CD14-positive monocyte (primary cell): ENCODE results near the gene PRM3. TPM values are rescaled to one million over a fixed set of nuclear protein-coding genes. Genes with fewer than 3 reads are reported as not detected.

Experiments used
- DNase-seq, 3 donors: peaks; one replicate each; pipeline ENCODE4 v3.0.0-alpha.2; 2011 to 2022
- H2AFZ ChIP-seq: 2 replicates; pipeline ENCODE4 v1.6.0; 2012; ENCODE audit warnings: mild to moderate bottlenecking, low read depth, low read length, inconsistent platforms; ENCODE audit not compliant: insufficient read depth, poor library complexity, severe bottlenecking
- H3K27ac ChIP-seq, 2 donors: 1 replicate in 1 of 2; 2 replicates in 1 of 2; pipeline ENCODE4 v1.5.1; 2012 to 2013; ENCODE audit warnings: low read length in 2 of 2, control low read depth in 1 of 2, inconsistent platforms in 1 of 2, low read depth in 1 of 2, mild to moderate bottlenecking in 1 of 2
- H3K27me3 ChIP-seq, 2 donors: one replicate each; pipeline versions ENCODE4 v1.6.0 to v1.6.1; 2011 to 2013; ENCODE audit warnings: low read length in 2 of 2; ENCODE audit not compliant: control insufficient read depth in 2 of 2, insufficient read depth in 2 of 2
- H3K36me3 ChIP-seq, 2 donors: replicated peaks in 1 of 2; 1 replicate in 1 of 2; 2 replicates in 1 of 2; pipeline versions ENCODE4 v1.5.1 to v1.6.1; 2012 to 2013; ENCODE audit warnings: low read length in 2 of 2, control low read depth in 1 of 2, inconsistent platforms in 1 of 2, mild to moderate bottlenecking in 1 of 2; ENCODE audit not compliant: insufficient read depth in 2 of 2, control insufficient read depth in 1 of 2
- H3K4me1 ChIP-seq, 2 donors: 1 replicate in 1 of 2; 2 replicates in 1 of 2; pipeline versions ENCODE4 v1.5.1 to v1.6.1; 2012 to 2013; ENCODE audit warnings: low read length in 2 of 2, control low read depth in 1 of 2, inconsistent platforms in 1 of 2, mild to moderate bottlenecking in 1 of 2, moderate library complexity in 1 of 2; ENCODE audit not compliant: insufficient read depth in 2 of 2, control insufficient read depth in 1 of 2
- H3K4me2 ChIP-seq: replicated peaks from 2 replicates; pipeline ENCODE3; 2012; ENCODE audit warnings: low read length, moderate library complexity, mild to moderate bottlenecking; ENCODE audit not compliant: poor library complexity, severe bottlenecking; ENCODE audit errors: extremely low read depth
- H3K4me3 ChIP-seq, 3 experiments: fragments of 200-600 bp in 1 of 3; sonication (generic) in 1 of 3; replicated peaks in 1 of 3; 1 replicate in 2 of 3; 2 replicates in 1 of 3; pipeline ENCODE4 v1.5.1; 2011 to 2013; ENCODE audit warnings: low read length in 3 of 3, mild to moderate bottlenecking in 3 of 3, control low read depth in 2 of 3, low read depth in 2 of 3, inconsistent platforms in 1 of 3, moderate library complexity in 1 of 3
- H3K79me2 ChIP-seq: 2 replicates; pipeline ENCODE4 v1.6.0; 2012; ENCODE audit warnings: mild to moderate bottlenecking, control low read depth, inconsistent platforms, low read length, moderate library complexity; ENCODE audit not compliant: insufficient read depth
- H3K9ac ChIP-seq: 2 replicates; pipeline ENCODE4 v1.6.0; 2017; ENCODE audit warnings: low read length, mild to moderate bottlenecking; ENCODE audit not compliant: insufficient read depth, poor library complexity, severe bottlenecking
- H3K9me3 ChIP-seq, 2 donors: replicated peaks in 1 of 2; 1 replicate in 1 of 2; 2 replicates in 1 of 2; pipeline versions ENCODE4 v1.5.1 to v1.6.1; 2012 to 2013; ENCODE audit warnings: low read length in 2 of 2, control low read depth in 1 of 2; ENCODE audit not compliant: control insufficient read depth in 1 of 2, insufficient read depth in 1 of 2
- H4K20me1 ChIP-seq: 2 replicates; pipeline ENCODE4 v1.6.0; 2012; ENCODE audit warnings: mild to moderate bottlenecking, low read length, control low read depth, moderate library complexity; ENCODE audit not compliant: insufficient read depth
- H3K27ac Mint-ChIP-seq, 7 donors: one replicate each; pipeline ENCODE4 v1.8.0; 2020; ENCODE audit warnings: mild to moderate bottlenecking in 7 of 7, mixed read lengths in 7 of 7, moderate library complexity in 6 of 7, inconsistent platforms in 2 of 7
- H3K27me3 Mint-ChIP-seq, 3 donors: one replicate each; pipeline ENCODE4 v1.8.0; 2021 to 2022; ENCODE audit warnings: low read depth in 3 of 3, mild to moderate bottlenecking in 3 of 3, mixed read lengths in 3 of 3, moderate library complexity in 3 of 3, inconsistent platforms in 1 of 3
- H3K36me3 Mint-ChIP-seq, 2 donors: one replicate each; pipeline ENCODE4 v1.8.0; 2020; ENCODE audit warnings: mixed read lengths in 2 of 2, inconsistent platforms in 1 of 2, mild to moderate bottlenecking in 1 of 2
- H3K4me1 Mint-ChIP-seq: one replicate; pipeline ENCODE4 v1.8.0; 2020; ENCODE audit warnings: mild to moderate bottlenecking, mixed read lengths
- H3K4me3 Mint-ChIP-seq, 2 donors: one replicate each; pipeline ENCODE4 v1.8.0; 2020; ENCODE audit warnings: mild to moderate bottlenecking in 2 of 2, mixed read lengths in 2 of 2, moderate library complexity in 1 of 2
- H3K9me3 Mint-ChIP-seq, 7 donors: one replicate each; pipeline ENCODE4 v1.8.0; 2020 to 2022; ENCODE audit warnings: mixed read lengths in 7 of 7, mild to moderate bottlenecking in 6 of 7, moderate library complexity in 6 of 7, inconsistent platforms in 2 of 7
- WGBS: methylation state at CpG from one replicate; pipeline ENCODE4 v1.1.5; 2013; ENCODE audit warnings: missing lambda C conversion rate; ENCODE audit not compliant: insufficient coverage; 5-methylcytosine and 5-hydroxymethylcytosine counted together
- intact Hi-C, 2 donors: fragments of 100-400 bp; cut with micrococcal nuclease; formaldehyde crosslinking; loops; one replicate each; pipeline versions ENCODE4 v1.15.0 to v1.15.1; 2023
- polyA plus RNA-seq, 3 donors: library from polyadenylated mRNA; depleted of rRNA in 1 of 3; unstranded in 2 of 3; stranded (reverse) in 1 of 3; fragments of 300-500 nt in 2 of 3; fragments of >200 nt in 1 of 3; fragmentation: Illumina TruSeq in 2 of 3; gene quantifications; 1 replicate in 2 of 3; 2 replicates in 1 of 3; pipeline ENCODE4 v1.2.3, GENCODE V29; 2012 to 2021
- TF ChIP-seq, protein P1 (sequence below): fragments of 200-600 bp; IDR thresholded peaks from one replicate; pipeline ENCODE4 v1.8.0; 2022; ENCODE audit warnings: antibody characterized with exemption, mild to moderate bottlenecking

Gene PRM3
- polyA plus RNA-seq, 3 donors, result not detected

DNA sequence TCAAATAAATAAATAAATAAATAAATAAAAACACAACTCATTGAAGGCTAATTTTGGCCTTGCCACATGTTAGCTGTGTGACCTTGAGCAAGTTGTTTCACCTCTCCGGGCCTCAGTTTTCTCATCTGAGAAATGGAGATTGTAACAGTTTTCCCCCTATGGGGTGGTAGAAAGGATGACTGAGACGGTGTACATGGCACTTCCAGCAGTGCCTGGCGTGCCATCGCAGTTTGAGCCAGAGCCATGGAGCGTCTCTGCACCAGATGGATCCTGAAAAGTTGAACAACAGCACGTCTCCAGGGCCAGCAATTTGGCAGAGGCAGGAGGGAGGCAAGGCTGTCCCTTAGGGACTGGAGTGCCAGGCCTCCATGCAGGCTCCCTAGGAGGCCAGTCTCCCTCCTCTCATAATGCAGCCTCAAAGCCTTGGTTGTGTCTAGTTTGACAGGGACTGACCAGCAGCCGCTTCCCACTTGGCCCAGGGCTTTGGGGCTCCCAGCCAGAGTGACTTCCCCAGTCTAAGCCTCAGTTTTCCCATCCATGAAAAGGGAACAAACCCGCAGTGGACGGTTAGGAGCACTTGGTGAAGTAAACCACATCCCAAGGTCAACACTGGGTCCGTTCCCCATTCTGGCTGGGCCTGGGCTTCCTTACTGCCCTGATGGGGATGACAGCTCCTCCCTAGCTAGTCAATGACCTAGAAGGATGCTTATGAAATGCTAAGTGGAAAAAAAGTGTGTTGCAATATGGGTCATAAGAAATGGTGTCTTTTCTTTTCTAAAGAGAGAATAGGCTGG is 36.8 kb downstream of the PRM3 start:
- DNase-seq, result peak; percentile 75 to 85 (median 82)
- Histone ChIP-seq H3K79me2 (no peaks in the 10 kb centered on the region), H2AFZ (no peak overlapping the region), H3K27ac (no peak overlapping the region), H3K36me3 (no peaks in the 10 kb centered on the region), H3K4me2 (no peak overlapping the region), H3K9me3 (no peaks in the 10 kb centered on the region), H4K20me1 (no peaks in the 10 kb centered on the region), H3K27me3 (no peaks in the 10 kb centered on the region), H3K4me3 (no peak overlapping the region), H3K9ac (no peak overlapping the region), H3K4me1 (peaks cover 40 to 44% of the 10 kb centered on the region in 2 donors)
- H3K27me3 Mint-ChIP-seq, result peaks cover 6 to 8% (median 7%) of the 10 kb centered on the region in 3 donors
- no peak overlapping the region for H3K4me3 Mint-ChIP-seq
- WGBS, result 74% methylated on average over 8 of the region's 10 CpGs
- peaks cover 0 to 3% (median 0%) of the 10 kb centered on the region in 7 donors for H3K9me3 Mint-ChIP-seq
- no peaks in the 10 kb centered on the region for H3K36me3 Mint-ChIP-seq
- peaks cover 47% of the 10 kb centered on the region for H3K4me1 Mint-ChIP-seq
- TF ChIP-seq, protein P1, sequence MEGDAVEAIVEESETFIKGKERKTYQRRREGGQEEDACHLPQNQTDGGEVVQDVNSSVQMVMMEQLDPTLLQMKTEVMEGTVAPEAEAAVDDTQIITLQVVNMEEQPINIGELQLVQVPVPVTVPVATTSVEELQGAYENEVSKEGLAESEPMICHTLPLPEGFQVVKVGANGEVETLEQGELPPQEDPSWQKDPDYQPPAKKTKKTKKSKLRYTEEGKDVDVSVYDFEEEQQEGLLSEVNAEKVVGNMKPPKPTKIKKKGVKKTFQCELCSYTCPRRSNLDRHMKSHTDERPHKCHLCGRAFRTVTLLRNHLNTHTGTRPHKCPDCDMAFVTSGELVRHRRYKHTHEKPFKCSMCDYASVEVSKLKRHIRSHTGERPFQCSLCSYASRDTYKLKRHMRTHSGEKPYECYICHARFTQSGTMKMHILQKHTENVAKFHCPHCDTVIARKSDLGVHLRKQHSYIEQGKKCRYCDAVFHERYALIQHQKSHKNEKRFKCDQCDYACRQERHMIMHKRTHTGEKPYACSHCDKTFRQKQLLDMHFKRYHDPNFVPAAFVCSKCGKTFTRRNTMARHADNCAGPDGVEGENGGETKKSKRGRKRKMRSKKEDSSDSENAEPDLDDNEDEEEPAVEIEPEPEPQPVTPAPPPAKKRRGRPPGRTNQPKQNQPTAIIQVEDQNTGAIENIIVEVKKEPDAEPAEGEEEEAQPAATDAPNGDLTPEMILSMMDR, result no peak
- intact Hi-C loops, result no loop called here
- peak overlapping the region; percentile 27 to 83 (median 74) for H3K27ac Mint-ChIP-seq

DNA sequence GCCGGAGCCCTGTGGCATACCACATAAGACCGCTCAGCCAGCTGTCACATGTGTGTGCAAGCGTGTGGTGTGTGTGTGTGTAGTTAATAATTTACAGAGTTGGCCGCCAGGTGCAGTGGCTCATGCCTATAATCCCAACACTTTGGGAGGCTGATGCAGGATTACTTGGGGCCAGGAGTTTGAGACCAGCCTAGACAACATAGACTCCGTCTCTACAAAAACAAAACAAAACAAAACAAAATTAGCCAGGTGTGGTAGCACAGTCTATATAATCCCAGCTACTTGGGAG is 37.8 kb downstream of the PRM3 start:
- Histone ChIP-seq H3K27ac (no peak overlapping the region), H3K27me3 (no peaks in the 10 kb centered on the region), H3K9ac (no peak overlapping the region), H2AFZ (no peak overlapping the region), H3K4me1 (peaks cover 40 to 44% of the 10 kb centered on the region in 2 donors), H3K36me3 (no peaks in the 10 kb centered on the region), H3K4me2 (no peak overlapping the region), H3K79me2 (no peaks in the 10 kb centered on the region), H3K4me3 (no peak overlapping the region), H3K9me3 (no peaks in the 10 kb centered on the region), H4K20me1 (no peaks in the 10 kb centered on the region)
- H3K36me3 Mint-ChIP-seq, result no peaks in the 10 kb centered on the region
- peaks cover 4 to 11% (median 7%) of the 10 kb centered on the region in 3 donors for H3K27me3 Mint-ChIP-seq
- peak overlapping the region in 2 of 7 donors; percentile 23 to 82 for H3K27ac Mint-ChIP-seq
- H3K4me3 Mint-ChIP-seq, result no peak overlapping the region
- intact Hi-C loops, result no loop called here
- no peak for DNase-seq
- WGBS, result 0% methylated on average over 2 of the region's 5 CpGs
- TF ChIP-seq, protein P1, result no peak
- peaks cover 47% of the 10 kb centered on the region for H3K4me1 Mint-ChIP-seq
- peaks cover 0 to 3% (median 0%) of the 10 kb centered on the region in 7 donors for H3K9me3 Mint-ChIP-seq
